Epidermal melanocyte (primary cell): ENCODE results near the gene ASCC1.

ENCODE experiments used
- DNase-seq: peaks from one replicate; pipeline ENCODE4 v3.0.0; 2011; ENCODE audit warnings: low spot score; ENCODE audit not compliant: insufficient read length

ASCC1 gene

GRCh38 chr10:72099600-72099921, 116.5 kb downstream of the ASCC1 start:
- no peak for DNase-seq

- DNase-seq, result no peak
Observed at GRCh38 chr10:72098836-72099599, 117.1 kb downstream of the ASCC1 start.

GRCh38 chr10:72098301-72098835, 117.7 kb downstream of the ASCC1 start:
- no peak for DNase-seq

GRCh38 chr10:72097448-72098300, 118.4 kb downstream of the ASCC1 start:
- no peak for DNase-seq

- DNase-seq, result no peak
Observed at GRCh38 chr10:72096115-72097000, 119.7 kb downstream of the ASCC1 start.

- no peak for DNase-seq
Observed at GRCh38 chr10:72095195-72095594, 120.9 kb downstream of the ASCC1 start.

- no peak for DNase-seq
Observed at GRCh38 chr10:72094574-72094973, 121.5 kb downstream of the ASCC1 start.

GRCh38 chr10:72093450-72093849, 122.6 kb downstream of the ASCC1 start:
- no peak for DNase-seq

GRCh38 chr10:72092987-72093386, 123.1 kb downstream of the ASCC1 start:
- no peak for DNase-seq

GRCh38 chr10:72092171-72092924, 123.7 kb downstream of the ASCC1 start:
- DNase-seq, result no peak

GRCh38 chr10:72090326-72090725, 125.8 kb downstream of the ASCC1 start:
- DNase-seq, result no peak

GRCh38 chr10:72089618-72090017, 126.5 kb downstream of the ASCC1 start:
- DNase-seq, result no peak

- no peak for DNase-seq
Observed at GRCh38 chr10:72088889-72089575, 127.0 kb downstream of the ASCC1 start.

- no peak for DNase-seq
Observed at GRCh38 chr10:72087969-72088888, 127.8 kb downstream of the ASCC1 start, which contains the start of gene SPOCK2. SPOCK2 (minus strand) TSS chr10:72088551; CDS start chr10:72088328, 223 bp downstream.

- no peak for DNase-seq
Observed at GRCh38 chr10:72087392-72087968, 128.6 kb downstream of the ASCC1 start.

- no peak for DNase-seq
Observed at GRCh38 chr10:72086466-72087391, 129.3 kb downstream of the ASCC1 start.

GRCh38 chr10:72085864-72086465, 130.1 kb downstream of the ASCC1 start:
- DNase-seq, result no peak
